ENCODE results near the gene FAM53A. TPM values are rescaled to one million over a fixed set of nuclear protein-coding genes. Genes with fewer than 3 reads are reported as not detected.

The FAM53A gene
- total and polyA plus RNA-seq, 2 of the 13 experiments (the other 11 are each of a cell fraction or from before 2014, with no cell fraction given) = 0.48 to 1.1 TPM

GRCh38 chr4:1683736-1684505 is at the start of gene FAM53A (continued):
- TF ChIP-seq SETDB1 (CRISPR knock-in tag; IDR thresholded peaks at IDR 0.05; ENCODE audit: borderline replicate concordance) (no peak), ZMYM4 (CRISPR knock-in tag; IDR thresholded peaks at IDR 0.05) (peak; percentile 30; the same call in 1 of the 2 replicates), ZBTB1 (CRISPR knock-in tag; IDR thresholded peaks at IDR 0.05; ENCODE audit: borderline replicate concordance) (no peak), SMAD1 (CRISPR knock-in tag; IDR thresholded peaks at IDR 0.05; ENCODE audit: borderline replicate concordance, low read depth) (no peak), ARNT (IDR thresholded peaks at IDR 0.05) (no peak), HES4 (CRISPR knock-in tag; IDR thresholded peaks at IDR 0.05; ENCODE audit: borderline replicate concordance) (peak; percentile 79; the same call in 1 of the 2 replicates), ZNF326 (CRISPR knock-in tag; IDR thresholded peaks at IDR 0.05; ENCODE audit: borderline replicate concordance) (no peak), ZNF878 (CRISPR knock-in tag; IDR thresholded peaks at IDR 0.05) (no peak), KLF6 (CRISPR knock-in tag; IDR thresholded peaks at IDR 0.05) (no peak), ZNF776 (CRISPR knock-in tag; IDR thresholded peaks at IDR 0.05) (peak; percentile 80; the same call in 1 of the 2 replicates), MED1 (CRISPR knock-in tag; IDR thresholded peaks at IDR 0.05) (no peak), CHD2 (IDR thresholded peaks at IDR 0.05; ENCODE audit: low read depth, low read length) (no peak), ZBTB20 (CRISPR knock-in tag; IDR thresholded peaks at IDR 0.05; ENCODE audit: borderline replicate concordance, low read depth) (no peak), HCFC1 (IDR thresholded peaks at IDR 0.05; ENCODE audit: low read depth, low read length) (no peak), ZNF546 (CRISPR knock-in tag; conservative IDR thresholded peaks at IDR 0.05) (peak; percentile 69; the same call in 1 of the 2 replicates), FOXP1 (IDR thresholded peaks at IDR 0.05) (no peak), FOXP1 (CRISPR knock-in tag; IDR thresholded peaks at IDR 0.05) (no peak), ZNF317 (CRISPR knock-in tag; IDR thresholded peaks at IDR 0.05) (no peak), JUNB (CRISPR knock-in tag; IDR thresholded peaks at IDR 0.05; ENCODE audit: borderline replicate concordance) (no peak), MEF2D (CRISPR knock-in tag; IDR thresholded peaks at IDR 0.05) (no peak), ISX (CRISPR knock-in tag; conservative IDR thresholded peaks at IDR 0.05) (no peak), POLR2G (IDR thresholded peaks at IDR 0.05; ENCODE audit: low read depth, low read length) (no peak), TOPORS (CRISPR knock-in tag; IDR thresholded peaks at IDR 0.05) (no peak), ETV6 (CRISPR knock-in tag; conservative IDR thresholded peaks at IDR 0.05) (no peak), ZNF709 (CRISPR knock-in tag; IDR thresholded peaks at IDR 0.05) (peak; percentile 50; the same call in 1 of the 2 replicates), CC2D1A (CRISPR knock-in tag; IDR thresholded peaks at IDR 0.05) (no peak), BORCS8-MEF2B (CRISPR knock-in tag; IDR thresholded peaks at IDR 0.05) (no peak), TFE3 (CRISPR knock-in tag; IDR thresholded peaks at IDR 0.05) (no peak)
- TF ChIP-seq, protein P1, sequence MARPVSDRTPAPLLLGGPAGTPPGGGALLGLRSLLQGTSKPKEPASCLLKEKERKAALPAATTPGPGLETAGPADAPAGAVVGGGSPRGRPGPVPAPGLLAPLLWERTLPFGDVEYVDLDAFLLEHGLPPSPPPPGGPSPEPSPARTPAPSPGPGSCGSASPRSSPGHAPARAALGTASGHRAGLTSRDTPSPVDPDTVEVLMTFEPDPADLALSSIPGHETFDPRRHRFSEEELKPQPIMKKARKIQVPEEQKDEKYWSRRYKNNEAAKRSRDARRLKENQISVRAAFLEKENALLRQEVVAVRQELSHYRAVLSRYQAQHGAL (CRISPR knock-in tag; IDR thresholded peaks at IDR 0.05; ENCODE audit: not compliant biosample characterization) = no peak
- TF ChIP-seq, protein P2, sequence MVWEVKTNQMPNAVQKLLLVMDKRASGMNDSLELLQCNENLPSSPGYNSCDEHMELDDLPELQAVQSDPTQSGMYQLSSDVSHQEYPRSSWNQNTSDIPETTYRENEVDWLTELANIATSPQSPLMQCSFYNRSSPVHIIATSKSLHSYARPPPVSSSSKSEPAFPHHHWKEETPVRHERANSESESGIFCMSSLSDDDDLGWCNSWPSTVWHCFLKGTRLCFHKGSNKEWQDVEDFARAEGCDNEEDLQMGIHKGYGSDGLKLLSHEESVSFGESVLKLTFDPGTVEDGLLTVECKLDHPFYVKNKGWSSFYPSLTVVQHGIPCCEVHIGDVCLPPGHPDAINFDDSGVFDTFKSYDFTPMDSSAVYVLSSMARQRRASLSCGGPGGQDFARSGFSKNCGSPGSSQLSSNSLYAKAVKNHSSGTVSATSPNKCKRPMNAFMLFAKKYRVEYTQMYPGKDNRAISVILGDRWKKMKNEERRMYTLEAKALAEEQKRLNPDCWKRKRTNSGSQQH (CRISPR knock-in tag; IDR thresholded peaks at IDR 0.05; ENCODE audit: low read depth) = no peak

Measured in HepG2 (cell line).